HG03095 (cell line): ENCODE data around the gene PPM1N.

ENCODE experiments used
- ATAC-seq: cut with Tn5 transposase; IDR thresholded peaks from one replicate; pipeline ENCODE4 v1.9.1; 2021; ENCODE audit warnings: moderate library complexity; ENCODE audit not compliant: unreplicated experiment

The PPM1N gene

GRCh38 chr19:45488708-45489107 lies 9.5 kb upstream of the PPM1N start:
- no peak for ATAC-seq

- no peak for ATAC-seq
These were observed 8.9 kb upstream of the PPM1N start for GRCh38 chr19:45489216-45489855.

- no peak for ATAC-seq
These were observed 6.1 kb upstream of the PPM1N start for GRCh38 chr19:45492137-45492626.

GRCh38 chr19:45492627-45493470 lies 5.4 kb upstream of the PPM1N start:
- no peak for ATAC-seq

GRCh38 chr19:45494261-45494916 lies 3.9 kb upstream of the PPM1N start:
- ATAC-seq, result no peak

GRCh38 chr19:45495178-45495577 lies 3.1 kb upstream of the PPM1N start:
- no peak for ATAC-seq

- ATAC-seq, result peak; percentile 10
These were observed 1.8 kb upstream of the PPM1N start for GRCh38 chr19:45496349-45496953.

GRCh38 chr19:45497791-45498190 lies 452 bp upstream of the PPM1N start:
- no peak for ATAC-seq

- ATAC-seq, result no peak
These were observed 1.2 kb downstream of the PPM1N start for GRCh38 chr19:45499196-45500180.

- ATAC-seq, result no peak
These were observed 2.9 kb downstream of the PPM1N start for GRCh38 chr19:45500918-45501729.

GRCh38 chr19:45501730-45502014 lies 3.4 kb downstream of the PPM1N start:
- ATAC-seq, result no peak

- no peak for ATAC-seq
These were observed 3.9 kb downstream of the PPM1N start for GRCh38 chr19:45502111-45502510.

GRCh38 chr19:45503909-45504308 lies 5.7 kb downstream of the PPM1N start:
- ATAC-seq, result no peak

- ATAC-seq, result no peak
These were observed 7.1 kb downstream of the PPM1N start for GRCh38 chr19:45505151-45505995.

GRCh38 chr19:45505996-45506245 lies 7.7 kb downstream of the PPM1N start:
- ATAC-seq, result no peak

GRCh38 chr19:45506246-45506988 lies 8.2 kb downstream of the PPM1N start:
- ATAC-seq, result peak; percentile 51

- peak; percentile 45 for ATAC-seq
These were observed 9.0 kb downstream of the PPM1N start, which contains the start of gene VASP for GRCh38 chr19:45506989-45507871. Gene VASP (plus strand): TSS chr19:45507479. CDS start chr19:45507772, 293 bp downstream.
